ENCODE results near the gene CAPN5. TPM values are rescaled to one million over a fixed set of nuclear protein-coding genes. Genes with fewer than 3 reads are reported as not detected.

CAPN5 gene
- total and polyA plus RNA-seq, 2 donors (not counting 1 experiment from before 2014, with no cell fraction given): 17.5 to 20.4 TPM

GRCh38 chr11:77129842-77130756 lies 63.3 kb downstream of the CAPN5 start:
- Histone ChIP-seq H2AFZ (ENCODE audit: low read length) (no peak overlapping the region), H3K4me3 (replicated peaks in 1 of 4; ENCODE audit: control extremely low read depth in 1 of 4, insufficient read depth in 1 of 4, low read depth in 3 of 4, low read length in 4 of 4) (no peak overlapping the region), H3K4me2 (ENCODE audit: extremely low read depth, insufficient read depth, low read length) (no peak overlapping the region), H3K9me3 (ENCODE audit: control insufficient read depth, insufficient read depth, low read depth, low read length) (no peaks in the 10 kb centered on the region), H3K27ac (ENCODE audit: insufficient read depth, low read length) (no peak overlapping the region), H3K36me3 (ENCODE audit: control insufficient read depth, insufficient read depth, low read length) (no peaks in the 10 kb centered on the region), H3K79me2 (ENCODE audit: control insufficient read depth, insufficient read depth, low read length) (no peaks in the 10 kb centered on the region), H3K9ac (ENCODE audit: insufficient read depth, low read length) (no peak overlapping the region), H3K27me3 (ENCODE audit: control insufficient read depth, insufficient read depth, low read length) (no peaks in the 10 kb centered on the region), H4K20me1 (ENCODE audit: control insufficient read depth, extremely low read depth, insufficient read depth, low read length) (no peaks in the 10 kb centered on the region), H3K4me1 (ENCODE audit: control insufficient read depth, extremely low read depth, insufficient read depth, low read length) (peaks cover 5% of the 10 kb centered on the region)
- DNase-seq (ENCODE audit: low read depth in 2 of 2): no peak
- TF ChIP-seq CTCF (conservative IDR thresholded peaks at IDR 0.05 in 1 of 2, IDR thresholded peaks at IDR 0.05 in 1 of 2; ENCODE audit: low read depth in 1 of 2, low read length in 2 of 2) (no peak), EZH2 (IDR thresholded peaks at IDR 0.05; ENCODE audit: low read length, missing control alignments) (no peak)

- H3K9ac ChIP-seq (ENCODE audit: insufficient read depth, low read length): no peak overlapping the region
- no peaks in the 10 kb centered on the region for H3K9me3 ChIP-seq (ENCODE audit: control insufficient read depth, insufficient read depth, low read depth, low read length)
- H3K4me1 ChIP-seq (ENCODE audit: control insufficient read depth, extremely low read depth, insufficient read depth, low read length): peaks cover 5% of the 10 kb centered on the region
- peak; percentile 46 to 54 for DNase-seq (ENCODE audit: low read depth in 2 of 2)
- H3K27ac ChIP-seq (ENCODE audit: insufficient read depth, low read length): no peak overlapping the region
- H3K4me3 ChIP-seq (replicated peaks in 1 of 4; ENCODE audit: control extremely low read depth in 1 of 4, insufficient read depth in 1 of 4, low read depth in 3 of 4, low read length in 4 of 4): no peak overlapping the region
- no peaks in the 10 kb centered on the region for H3K27me3 ChIP-seq (ENCODE audit: control insufficient read depth, insufficient read depth, low read length)
- no peaks in the 10 kb centered on the region for H4K20me1 ChIP-seq (ENCODE audit: control insufficient read depth, extremely low read depth, insufficient read depth, low read length)
- TF ChIP-seq CTCF (conservative IDR thresholded peaks at IDR 0.05 in 1 of 2, IDR thresholded peaks at IDR 0.05 in 1 of 2; ENCODE audit: low read depth in 1 of 2, low read length in 2 of 2) (no peak), EZH2 (IDR thresholded peaks at IDR 0.05; ENCODE audit: low read length, missing control alignments) (no peak)
- H2AFZ ChIP-seq (ENCODE audit: low read length): no peak overlapping the region
- H3K79me2 ChIP-seq (ENCODE audit: control insufficient read depth, insufficient read depth, low read length): no peaks in the 10 kb centered on the region
- no peaks in the 10 kb centered on the region for H3K36me3 ChIP-seq (ENCODE audit: control insufficient read depth, insufficient read depth, low read length)
- H3K4me2 ChIP-seq (ENCODE audit: extremely low read depth, insufficient read depth, low read length): no peak overlapping the region
Measured at GRCh38 chr11:77130763-77131513, 64.2 kb downstream of the CAPN5 start.

- H3K79me2 ChIP-seq (ENCODE audit: control insufficient read depth, insufficient read depth, low read length): no peaks in the 10 kb centered on the region
- TF ChIP-seq CTCF (conservative IDR thresholded peaks at IDR 0.05 in 1 of 2, IDR thresholded peaks at IDR 0.05 in 1 of 2; ENCODE audit: low read depth in 1 of 2, low read length in 2 of 2) (no peak), EZH2 (IDR thresholded peaks at IDR 0.05; ENCODE audit: low read length, missing control alignments) (no peak)
- H3K4me3 ChIP-seq (replicated peaks in 1 of 4; ENCODE audit: control extremely low read depth in 1 of 4, insufficient read depth in 1 of 4, low read depth in 3 of 4, low read length in 4 of 4): no peak overlapping the region
- H3K4me1 ChIP-seq (ENCODE audit: control insufficient read depth, extremely low read depth, insufficient read depth, low read length): peaks cover 5% of the 10 kb centered on the region
- H4K20me1 ChIP-seq (ENCODE audit: control insufficient read depth, extremely low read depth, insufficient read depth, low read length): no peaks in the 10 kb centered on the region
- H2AFZ ChIP-seq (ENCODE audit: low read length): no peak overlapping the region
- no peak overlapping the region for H3K9ac ChIP-seq (ENCODE audit: insufficient read depth, low read length)
- no peaks in the 10 kb centered on the region for H3K36me3 ChIP-seq (ENCODE audit: control insufficient read depth, insufficient read depth, low read length)
- no peak for DNase-seq (ENCODE audit: low read depth in 2 of 2)
- no peak overlapping the region for H3K4me2 ChIP-seq (ENCODE audit: extremely low read depth, insufficient read depth, low read length)
- no peaks in the 10 kb centered on the region for H3K9me3 ChIP-seq (ENCODE audit: control insufficient read depth, insufficient read depth, low read depth, low read length)
- H3K27me3 ChIP-seq (ENCODE audit: control insufficient read depth, insufficient read depth, low read length): no peaks in the 10 kb centered on the region
- H3K27ac ChIP-seq (ENCODE audit: insufficient read depth, low read length): no peak overlapping the region
Measured at GRCh38 chr11:77131560-77131959, 64.8 kb downstream of the CAPN5 start.

Measured in fibroblast of lung (primary cell).